Measurements from ENCODE around the gene TEX36.
"Not testable (repeated sequence)": the region's sequence is repeated elsewhere in the genome, so short reads cannot be mapped to it uniquely, and the experiment has no call there.

TEX36 gene

GRCh38 chr10:125628104-125629049, 54.6 kb downstream of the TEX36 start:
- no peak for DNase-seq

GRCh38 chr10:125627646-125628045, 55.3 kb downstream of the TEX36 start:
- DNase-seq: no peak

- no peak for DNase-seq
These were observed 56.3 kb downstream of the TEX36 start for GRCh38 chr10:125626671-125627070.

GRCh38 chr10:125625586-125625985, 57.4 kb downstream of the TEX36 start:
- no peak for DNase-seq

DNA sequence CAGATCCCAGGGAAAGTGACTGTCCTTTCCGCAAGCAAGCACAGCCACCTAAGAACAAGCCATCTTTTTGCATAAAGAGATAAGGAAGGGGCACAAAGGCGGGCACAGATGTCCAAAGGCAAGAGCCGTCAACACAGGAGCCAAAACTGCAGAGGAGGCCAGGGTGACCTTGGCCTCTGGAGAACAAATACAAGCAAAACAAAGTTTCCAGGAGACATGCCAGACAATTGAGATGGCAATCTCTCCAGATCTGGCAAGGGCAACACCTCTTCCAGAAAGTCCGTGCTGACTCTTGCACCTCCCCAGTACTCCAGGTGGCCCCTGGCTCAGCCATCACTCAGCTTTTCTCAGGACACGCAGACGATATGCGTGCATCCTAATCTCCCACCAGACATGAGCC, 58.2 kb downstream of the TEX36 start:
- no peak for DNase-seq

DNA sequence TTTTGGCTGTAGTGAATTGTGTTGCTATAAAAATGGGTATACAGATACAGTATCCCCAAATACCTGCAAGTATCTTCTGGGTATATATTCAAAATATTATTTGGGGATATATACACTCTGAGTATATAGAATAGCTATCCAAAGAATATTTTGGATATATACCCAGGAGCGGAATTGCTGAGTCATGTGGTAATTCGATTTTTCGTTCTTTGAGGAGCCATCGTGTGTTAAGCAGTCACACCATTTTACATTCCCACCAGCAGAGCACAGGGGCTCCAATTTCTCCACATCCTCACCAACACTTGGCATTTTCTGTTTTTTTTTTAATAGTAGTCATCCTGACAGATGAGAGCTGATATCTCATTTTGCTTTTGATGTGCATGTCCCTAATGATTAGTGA, 61.9 kb downstream of the TEX36 start:
- no peak for DNase-seq

- no peak for DNase-seq
These were observed 62.6 kb downstream of the TEX36 start for GRCh38 chr10:125620401-125620800.

- DNase-seq: not testable (repeated sequence)
These were observed 69.9 kb downstream of the TEX36 start for GRCh38 chr10:125613062-125613461.

DNA sequence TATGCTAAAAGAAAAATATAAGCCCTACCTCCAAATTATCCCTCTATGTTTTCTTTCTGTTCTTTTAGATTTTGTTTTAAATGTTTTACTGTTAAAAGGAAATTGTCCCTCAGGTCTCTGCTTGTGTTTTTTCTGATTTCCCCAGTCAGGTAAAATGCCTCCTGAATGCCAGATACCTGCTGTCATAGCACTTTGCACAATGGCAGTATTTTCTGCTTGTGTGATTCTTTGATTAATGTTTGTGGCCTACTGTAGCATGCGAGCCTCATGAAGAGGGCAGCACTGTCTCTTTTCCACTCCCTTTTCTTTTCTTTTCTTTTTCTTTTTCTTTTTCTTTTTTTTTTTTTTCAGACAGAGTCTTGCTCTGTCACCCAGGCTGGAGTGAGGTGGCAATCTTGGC, 71.2 kb downstream of the TEX36 start:
- no peak for DNase-seq

DNA sequence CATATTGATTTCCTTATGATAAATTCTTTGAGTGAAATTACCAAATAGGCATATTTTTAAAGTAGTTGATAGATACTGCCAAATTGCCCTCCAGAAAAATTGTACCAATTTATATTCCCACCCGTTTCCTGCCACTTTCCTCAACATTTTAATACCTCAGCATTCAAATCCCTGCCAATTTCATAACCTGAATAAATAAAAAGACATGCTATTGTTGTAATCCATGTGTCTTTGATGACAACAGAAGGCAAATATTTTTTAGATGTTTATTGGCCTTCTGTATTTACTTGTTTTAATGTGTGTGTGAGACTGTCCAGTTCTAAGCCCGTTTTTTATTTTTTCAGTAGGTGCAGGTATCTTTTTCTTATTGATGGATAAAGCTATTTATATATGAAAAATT, 71.7 kb downstream of the TEX36 start:
- DNase-seq: no peak

DNA sequence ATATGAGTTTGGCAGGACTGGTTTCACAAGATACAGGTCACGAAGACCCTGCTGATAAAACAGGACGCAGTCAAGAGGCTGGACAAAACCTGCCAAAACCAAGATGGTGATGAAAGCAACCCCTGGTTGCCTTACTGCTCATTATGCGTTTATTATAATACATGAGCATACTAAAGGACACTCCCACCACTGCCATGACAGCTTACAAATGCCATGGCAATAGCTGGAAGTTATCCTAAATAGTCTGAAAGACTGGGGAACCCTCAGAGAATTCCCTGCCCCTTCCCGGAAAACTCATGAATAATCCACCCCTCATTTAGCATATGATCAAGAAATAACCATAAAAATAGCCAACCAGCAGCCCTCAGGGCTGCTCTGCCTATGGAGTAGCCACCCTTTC, 73.1 kb downstream of the TEX36 start:
- DNase-seq: no peak

GRCh38 chr10:125608474-125608873, 74.5 kb downstream of the TEX36 start:
- no peak for DNase-seq

GRCh38 chr10:125607689-125608290, 75.2 kb downstream of the TEX36 start:
- no peak for DNase-seq

DNA sequence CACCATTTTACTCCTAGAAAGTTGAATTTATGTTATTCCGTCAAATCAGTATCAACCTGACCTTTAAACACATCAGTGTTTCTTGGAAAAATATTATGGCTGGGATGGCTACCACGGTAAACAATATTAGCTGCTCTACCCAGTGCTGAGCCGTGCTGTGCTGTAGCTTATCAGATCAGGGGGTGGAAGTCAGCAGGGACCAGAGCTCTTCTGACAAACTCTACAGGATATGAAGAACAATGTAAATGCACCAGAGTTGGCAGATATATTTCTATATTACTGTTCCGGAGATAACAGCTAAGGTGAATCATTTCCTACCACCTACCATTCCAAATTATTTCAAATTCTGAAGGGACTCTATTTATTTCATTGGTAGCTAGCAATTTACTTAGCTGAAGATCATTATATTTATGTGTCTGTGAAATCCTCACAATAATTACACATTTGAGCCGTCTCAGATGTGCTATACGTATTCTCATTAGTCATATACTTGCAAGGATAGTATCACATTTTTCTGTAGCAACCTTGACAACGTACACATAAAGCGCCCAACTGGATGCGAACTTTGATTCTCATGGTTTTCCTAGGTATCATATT, 76.5 kb downstream of the TEX36 start:
- DNase-seq: peak; percentile 20
